GM12892 (cell line): ENCODE measurements around the gene SORCS2.

ENCODE experiments used
- DNase-seq: peaks from one replicate; pipeline ENCODE4 v3.0.0; 2011; ENCODE audit not compliant: insufficient read length
- FAIRE-seq: peaks from 2 replicates; lab custom pipeline; 2011; peaks lifted over from hg19 to GRCh38; lab: Jason Lieb, UNC
- POLR2A ChIP-seq: IDR thresholded peaks from 2 replicates; pipeline ENCODE4 v1.6.1; 2011; ENCODE audit warnings: low read depth, low read length, control low read depth
- POLR2AphosphoS5 ChIP-seq: IDR thresholded peaks from 2 replicates; pipeline ENCODE4 v1.6.1; 2011; ENCODE audit warnings: low read depth, low read length, control low read depth
- TAF1 ChIP-seq: IDR thresholded peaks from 2 replicates; pipeline ENCODE4 v1.6.1; 2011; ENCODE audit warnings: low read depth, mild to moderate bottlenecking, control low read depth, low read length, borderline replicate concordance

The SORCS2 gene

DNA sequence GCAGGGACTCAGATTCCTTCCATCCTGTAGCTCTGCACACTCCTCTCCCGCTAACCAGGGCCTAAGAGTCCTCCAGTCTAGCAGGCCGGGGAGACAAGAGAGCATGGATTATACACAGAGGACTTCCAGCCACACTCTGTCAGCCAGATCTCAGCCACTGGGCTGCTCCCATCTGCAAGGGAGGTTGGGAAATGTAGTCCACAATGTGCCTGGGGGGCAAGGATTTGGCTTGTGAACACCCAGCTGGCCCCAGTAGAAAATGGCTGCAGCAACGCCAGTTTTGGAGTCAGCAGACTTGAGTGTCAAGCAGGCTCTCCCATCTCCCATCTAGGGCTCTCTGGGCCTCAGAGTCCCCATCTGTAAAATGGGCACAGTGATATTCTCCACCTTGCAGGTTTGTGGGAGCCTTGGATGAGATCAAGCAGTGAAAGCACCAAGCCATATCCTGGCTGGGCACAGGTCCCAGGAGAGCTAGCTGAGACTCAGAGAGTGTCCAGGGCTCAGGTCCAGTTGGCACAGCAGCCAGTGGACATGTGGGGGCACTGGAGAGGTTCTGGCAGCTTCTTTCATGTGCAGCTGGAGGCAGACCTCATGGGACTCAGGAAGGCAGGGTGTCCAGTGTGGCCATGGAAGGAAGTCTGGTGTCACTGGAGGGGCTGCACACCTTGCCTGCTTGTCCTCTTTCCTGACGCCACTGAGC is 227.8 kb downstream of the SORCS2 start:
- TF ChIP-seq POLR2AphosphoS5 (no peak), TAF1 (no peak), POLR2A (no peak)
- FAIRE-seq, result no peak
- DNase-seq, result no peak

DNA sequence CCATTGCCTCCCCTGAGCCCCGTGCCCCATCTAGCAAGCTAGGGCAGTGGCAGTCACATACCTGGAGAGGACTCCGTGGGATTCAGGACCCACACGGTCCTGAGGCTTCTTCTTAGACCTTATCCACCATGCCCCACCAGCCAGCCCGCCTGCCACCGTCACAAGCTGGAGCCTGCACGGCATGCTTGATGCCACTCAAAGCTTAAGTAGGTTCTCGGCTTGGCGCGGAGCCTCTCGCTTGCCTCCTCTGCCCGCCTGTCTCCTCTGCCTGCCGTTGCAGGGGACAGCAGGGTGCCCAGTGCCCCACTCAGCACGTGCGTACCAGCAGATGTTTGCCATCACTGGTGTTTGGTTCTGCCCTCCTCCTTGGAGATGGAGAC is 228.3 kb downstream of the SORCS2 start:
- FAIRE-seq (no peak), DNase-seq (no peak)
- TF ChIP-seq POLR2A (no peak), TAF1 (no peak), POLR2AphosphoS5 (no peak)

DNA sequence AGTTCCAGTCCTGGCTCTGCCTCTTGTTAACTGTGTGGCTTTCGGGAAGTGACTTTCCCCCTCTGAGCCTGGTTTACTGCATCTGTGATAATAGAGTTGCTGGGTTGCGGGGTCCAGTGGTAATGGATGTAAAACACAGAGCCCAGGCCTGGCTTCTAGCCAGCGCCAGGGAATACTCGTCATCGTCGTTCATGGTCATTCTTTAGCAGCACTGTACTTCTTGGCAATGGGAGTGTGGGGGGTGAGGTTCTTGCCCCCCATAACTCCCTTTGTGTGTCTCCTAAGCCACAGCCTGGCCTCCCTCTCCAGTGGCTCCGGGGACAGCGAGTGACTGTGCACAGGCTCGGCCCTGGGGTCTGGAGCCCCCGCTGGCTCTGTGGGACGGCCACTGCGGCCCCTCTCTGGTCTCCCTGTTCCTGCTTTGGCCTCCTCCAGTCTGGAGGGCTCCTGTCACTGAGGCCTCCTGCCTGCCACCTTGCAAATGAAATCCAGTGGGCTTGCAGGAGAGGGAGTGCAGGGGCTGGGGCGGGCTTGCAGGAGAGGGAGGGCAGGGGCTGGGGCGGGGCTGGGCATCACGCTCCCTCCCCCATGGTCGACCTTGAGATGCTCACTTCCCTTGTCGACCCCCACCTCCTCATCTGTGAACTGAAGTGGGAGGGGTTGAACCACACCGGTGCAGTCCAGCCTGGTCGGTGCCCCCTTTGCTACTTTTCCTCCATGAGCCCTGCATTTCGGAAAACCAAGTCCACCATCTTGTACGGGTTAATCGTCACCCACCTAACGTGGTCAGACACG is 229.2 kb downstream of the SORCS2 start:
- TF ChIP-seq POLR2AphosphoS5 (no peak), POLR2A (no peak), TAF1 (no peak)
- no peak for FAIRE-seq
- DNase-seq, result no peak

DNA sequence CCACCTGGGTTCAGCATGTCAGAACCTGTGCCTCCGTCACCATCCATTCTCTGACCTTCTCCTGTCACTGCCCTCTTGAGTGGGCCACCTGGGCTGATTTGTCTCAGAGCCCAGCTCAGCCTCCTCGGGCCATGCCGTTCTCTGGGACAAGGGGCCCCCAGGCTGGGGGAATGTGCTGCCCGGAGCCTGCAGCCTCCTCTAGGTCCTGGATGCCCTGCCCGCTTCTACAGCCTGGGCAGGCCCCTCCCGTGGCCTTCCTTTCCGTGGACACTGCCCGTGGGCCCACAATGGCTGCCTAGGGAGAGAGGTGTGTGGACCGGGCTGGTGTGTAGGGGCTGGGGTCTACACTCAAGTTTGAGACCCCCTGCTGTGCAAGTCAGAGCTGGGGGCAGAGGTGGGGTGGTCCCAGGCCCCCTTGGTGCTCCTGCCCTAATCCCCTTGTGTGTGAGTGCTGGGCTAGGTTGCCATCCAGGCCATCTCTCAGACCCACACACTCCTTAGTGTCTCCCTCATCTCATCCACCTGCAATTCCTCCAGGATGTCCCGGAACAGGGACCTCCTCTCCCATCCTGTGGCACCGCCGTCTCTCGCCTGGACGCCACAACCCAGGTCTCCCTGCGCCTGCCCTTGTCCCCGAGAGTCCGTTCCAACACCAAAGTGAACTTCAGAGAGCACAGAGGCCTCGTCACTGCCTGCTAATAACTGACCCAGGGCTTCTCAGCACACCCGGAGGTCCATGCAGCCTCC is 230.0 kb downstream of the SORCS2 start:
- DNase-seq, result no peak
- TF ChIP-seq POLR2AphosphoS5 (no peak), POLR2A (no peak), TAF1 (no peak)
- FAIRE-seq, result no peak

DNA sequence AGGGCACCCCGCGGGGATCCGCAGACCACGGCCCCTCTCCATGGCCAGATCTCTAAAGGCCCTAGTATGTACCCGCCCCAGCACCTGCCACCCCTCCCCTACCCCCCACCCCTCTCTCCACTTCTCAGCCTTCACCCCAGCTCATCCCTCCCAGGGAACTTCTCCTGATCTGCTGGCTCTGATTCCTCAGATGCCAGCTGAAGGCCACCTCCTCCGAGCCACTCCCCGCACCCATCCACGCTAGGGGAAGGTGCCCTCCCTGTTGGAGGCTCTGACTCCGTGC is 230.5 kb downstream of the SORCS2 start:
- no peak for FAIRE-seq

DNA sequence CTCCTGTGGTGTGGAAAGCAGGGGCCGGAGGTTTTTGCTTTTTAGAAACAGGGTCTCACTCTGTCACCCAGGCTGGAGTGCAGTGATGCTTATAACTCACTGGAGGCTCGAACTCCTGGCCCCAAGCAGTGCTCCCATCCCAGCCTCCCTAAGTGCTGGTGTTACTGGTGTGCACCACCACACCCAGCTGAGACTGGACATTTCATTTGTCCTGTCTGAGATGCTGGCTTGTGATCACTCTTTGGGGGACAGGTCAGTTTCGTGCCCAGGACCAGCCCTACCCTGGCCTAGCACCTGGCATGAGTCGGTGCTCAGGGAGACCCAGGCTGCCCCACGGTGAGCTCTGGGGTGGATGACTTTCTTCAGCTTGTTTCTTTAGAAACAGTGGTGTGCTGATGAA is 231.1 kb downstream of the SORCS2 start:
- TF ChIP-seq POLR2A (no peak), TAF1 (no peak), POLR2AphosphoS5 (no peak)
- FAIRE-seq (no peak), DNase-seq (no peak)

More for the DNA sequence above, 230.5 kb downstream of the SORCS2 start:
- TF ChIP-seq POLR2AphosphoS5 (no peak), TAF1 (no peak), POLR2A (no peak)
- no peak for DNase-seq

DNA sequence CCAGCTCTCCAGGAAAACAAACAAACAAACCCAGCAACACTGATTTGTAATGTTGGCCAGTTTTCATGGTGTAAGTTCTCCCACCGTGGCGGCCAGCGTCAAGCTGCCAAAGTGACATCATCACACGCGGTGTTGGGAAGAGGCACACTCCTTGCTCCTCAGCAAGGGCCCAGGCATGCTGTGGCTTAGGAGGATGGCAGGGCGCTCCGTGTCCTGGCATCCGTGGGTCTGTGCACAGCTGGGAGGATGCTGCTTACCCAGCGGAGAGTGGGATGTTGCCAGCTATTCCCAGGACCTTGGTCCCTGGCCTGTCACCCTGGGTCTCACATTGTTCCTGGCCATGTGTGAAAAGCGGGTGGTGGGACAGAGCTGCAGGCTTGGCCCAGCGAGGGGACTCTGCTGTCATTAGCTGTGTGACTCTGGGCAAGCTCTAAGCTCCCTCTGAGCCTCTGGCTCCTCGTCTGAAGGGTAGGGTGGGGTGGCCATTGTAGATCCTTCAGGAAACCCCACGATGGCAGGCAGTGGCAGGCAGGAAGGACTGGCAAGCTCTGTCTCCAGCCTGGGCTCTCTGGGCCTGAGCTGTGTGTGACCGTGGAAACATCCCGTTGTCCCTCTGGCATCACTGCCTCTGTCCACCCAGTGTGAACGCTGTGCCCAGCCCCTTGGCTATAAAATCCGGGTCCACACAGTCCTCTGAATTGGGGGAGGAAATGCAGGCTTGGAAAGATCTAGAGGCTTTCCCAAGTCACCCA is 231.6 kb downstream of the SORCS2 start:
- TF ChIP-seq TAF1 (no peak), POLR2A (no peak), POLR2AphosphoS5 (no peak)
- FAIRE-seq (no peak), DNase-seq (no peak)

DNA sequence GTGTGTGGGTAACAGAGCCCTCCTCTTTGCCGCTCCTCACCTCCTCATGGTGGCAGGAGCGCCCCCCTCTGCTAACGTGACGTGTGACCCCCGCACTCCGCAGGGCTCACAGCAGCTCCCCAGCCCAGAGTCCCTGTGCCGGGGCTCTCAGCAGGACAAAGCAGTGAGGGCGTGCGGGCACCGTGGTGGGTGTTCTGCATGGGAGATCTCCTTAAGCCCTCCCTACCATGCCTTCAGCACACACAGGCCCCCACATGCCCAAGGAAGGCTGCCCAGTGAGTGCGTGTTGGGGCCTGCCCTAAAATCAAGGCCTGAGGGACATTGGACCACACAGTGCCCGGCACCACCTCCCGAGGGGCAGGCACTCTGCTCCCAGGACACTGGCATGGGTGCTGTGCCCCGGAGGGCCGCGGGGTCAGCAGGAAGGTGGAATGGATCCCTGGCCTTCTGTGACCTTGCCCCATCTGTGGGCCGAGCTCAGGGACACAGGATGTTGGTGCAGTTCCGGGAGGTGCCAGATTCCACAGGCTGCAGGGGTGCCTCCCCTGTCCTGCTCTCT is 232.3 kb downstream of the SORCS2 start:
- DNase-seq (no peak), FAIRE-seq (no peak)
- TF ChIP-seq POLR2A (no peak), POLR2AphosphoS5 (no peak), TAF1 (no peak)

DNA sequence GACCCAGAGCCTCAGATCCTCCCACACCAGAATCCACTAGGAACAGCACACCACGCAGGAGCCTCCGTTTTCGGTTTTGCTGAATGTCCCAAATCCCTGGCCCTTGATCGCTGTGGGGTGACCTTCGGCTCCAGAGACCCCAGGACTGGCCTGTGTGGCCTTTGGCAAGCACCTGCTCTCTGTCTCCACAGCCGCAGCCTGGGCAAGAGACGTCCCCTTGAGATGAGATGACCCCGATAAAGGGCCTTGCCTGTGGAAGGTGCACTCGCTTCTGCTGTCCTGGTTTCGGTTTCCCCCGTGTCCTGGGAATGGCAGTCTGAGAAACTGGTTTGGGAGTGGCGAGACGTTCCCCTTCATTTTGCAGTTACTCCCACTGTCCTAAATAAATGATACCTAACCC is 232.8 kb downstream of the SORCS2 start:
- DNase-seq, result no peak
- no peak for FAIRE-seq
- TF ChIP-seq POLR2AphosphoS5 (no peak), POLR2A (no peak), TAF1 (no peak)

DNA sequence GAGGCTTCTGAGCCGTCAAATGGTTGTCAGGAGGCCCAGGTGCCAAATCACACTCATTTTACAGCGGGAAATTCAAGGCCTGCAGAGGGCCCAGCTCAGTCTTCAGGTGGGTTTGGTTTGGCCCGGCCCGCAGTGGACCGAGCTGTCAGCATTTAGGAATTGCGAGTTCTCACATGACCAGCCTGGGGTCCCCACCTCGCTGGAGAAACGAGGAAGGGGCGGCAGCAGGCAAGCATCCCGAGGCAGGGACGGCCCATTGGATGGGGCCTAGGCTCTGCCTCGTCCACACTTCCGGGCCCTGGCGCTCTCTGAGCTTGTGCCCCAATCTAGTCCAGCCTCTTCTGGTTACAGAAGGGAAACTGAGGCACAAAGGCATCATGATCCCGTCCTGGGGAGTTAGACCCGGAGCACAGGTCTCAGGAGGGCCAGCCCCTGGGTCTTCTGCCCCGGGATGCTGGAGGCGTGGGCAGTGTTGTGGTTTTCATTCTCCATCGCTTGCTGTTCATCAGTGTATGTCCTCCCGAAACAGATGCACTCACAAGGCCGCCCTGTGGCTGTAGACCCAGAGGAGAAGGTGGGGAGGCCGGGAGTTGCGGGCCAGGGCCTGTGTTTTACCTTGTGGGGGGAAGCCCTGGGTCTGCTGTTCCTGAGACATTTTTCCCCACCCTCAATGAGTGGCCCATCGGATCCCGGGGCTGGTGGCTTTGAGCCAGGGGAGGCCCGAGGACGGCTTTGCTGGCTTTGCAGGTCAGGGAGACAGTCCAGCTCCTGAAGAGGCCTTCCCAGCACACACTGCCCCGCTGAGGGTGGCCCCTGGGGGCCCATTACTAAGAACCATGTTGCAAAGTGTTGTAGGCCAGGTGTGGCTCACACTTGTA is 233.5 kb downstream of the SORCS2 start:
- TF ChIP-seq POLR2A (no peak), POLR2AphosphoS5 (no peak), TAF1 (no peak)
- DNase-seq, result no peak
- no peak for FAIRE-seq
